Left ventricle myocardium inferior (tissue), 1 donor: Measurements from ENCODE around the gene SLC25A33. TPM values are rescaled to one million over a fixed set of nuclear protein-coding genes. Genes with fewer than 3 reads are reported as not detected.

ENCODE experiments used
- DNase-seq: peaks from one replicate; pipeline ENCODE4 v3.0.0-alpha.2; 2020
- H3K27ac ChIP-seq: fragments of 200-600 bp; replicated peaks from 2 replicates; pipeline ENCODE4 v1.8.0; 2021
- H3K27me3 ChIP-seq: fragments of 200-600 bp; 2 replicates; pipeline ENCODE4 v1.8.0; 2021; ENCODE audit warnings: low read depth
- H3K36me3 ChIP-seq: fragments of 200-600 bp; 2 replicates; pipeline ENCODE4 v1.8.0; 2021
- H3K4me1 ChIP-seq: fragments of 200-600 bp; 2 replicates; pipeline ENCODE4 v1.8.0; 2021
- H3K4me3 ChIP-seq: fragments of 200-600 bp; 2 replicates; pipeline ENCODE4 v1.8.0; 2021; ENCODE audit warnings: mild to moderate bottlenecking, moderate library complexity
- H3K9me3 ChIP-seq: fragments of 200-600 bp; replicated peaks from 2 replicates; pipeline ENCODE4 v1.8.0; 2021
- CTCF ChIP-seq: fragments of 200-600 bp; IDR thresholded peaks from 2 replicates; pipeline ENCODE4 v1.8.0; 2021; ENCODE audit warnings: antibody characterized with exemption, mild to moderate bottlenecking, borderline replicate concordance
- intact Hi-C: fragments of 100-400 bp; cut with micrococcal nuclease; formaldehyde crosslinking; loops from one replicate; pipeline ENCODE4 v1.11.0; 2022
- total RNA-seq: library from RNA; stranded (reverse); fragmentation: NEBNext Ultra II Directional; extraction: Animal tissue kit (Norgen Biotek cat#: 25700); gene quantifications from one replicate; pipeline ENCODE4 v1.2.1, GENCODE V29; 2021
- donor health status: DM: no; HTN: yes; CAD: no; lungs with severe emphysema.

SLC25A33 gene
- total RNA-seq, 1 donor from 2014 or later: 6.2 TPM

DNA sequence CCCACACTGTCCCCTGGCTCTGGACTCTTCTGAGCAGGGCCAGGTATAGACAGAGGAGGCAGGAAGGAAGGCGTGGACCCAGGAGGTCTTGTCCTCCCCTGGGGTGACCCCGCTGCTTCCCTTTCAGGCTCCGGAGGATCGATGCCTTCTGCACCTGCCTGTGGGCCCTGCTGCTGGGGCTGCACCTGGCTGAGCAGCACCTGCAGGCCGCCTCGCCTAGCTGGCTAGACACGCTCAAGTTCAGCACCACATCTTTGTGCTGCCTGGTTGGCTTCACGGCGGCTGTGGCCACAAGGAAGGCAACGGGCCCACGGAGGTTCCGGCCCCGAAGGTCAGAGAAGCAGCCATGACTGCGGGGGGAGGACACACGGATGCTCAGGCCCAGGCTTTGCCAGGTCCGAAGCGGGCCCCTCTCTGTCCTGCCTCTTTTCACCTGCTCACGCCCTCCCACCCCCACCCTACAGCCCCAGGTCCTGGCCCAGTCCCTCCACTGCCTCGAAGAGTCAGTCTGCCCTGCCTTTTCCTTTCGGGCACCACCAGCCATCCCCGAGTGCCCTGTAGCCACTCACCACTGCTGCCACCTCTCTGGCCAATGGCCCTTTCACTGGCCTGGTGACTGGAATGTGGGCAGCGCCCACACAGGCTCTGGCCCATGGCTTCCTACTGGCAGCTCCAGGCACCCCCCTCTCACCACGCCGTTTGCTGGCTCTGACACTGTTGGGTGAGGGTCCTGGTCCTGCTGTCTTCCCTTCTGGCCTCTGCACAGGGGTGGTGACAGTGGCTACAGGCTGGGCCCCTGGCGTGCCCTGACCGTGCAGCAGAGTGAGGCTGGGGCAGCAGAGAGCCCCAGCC lies 62.9 kb downstream of the SLC25A33 start:
- intact Hi-C loops: no loop called here
- peaks cover 68% of the 10 kb centered on the region for H3K36me3 ChIP-seq
- no peak for DNase-seq

DNA sequence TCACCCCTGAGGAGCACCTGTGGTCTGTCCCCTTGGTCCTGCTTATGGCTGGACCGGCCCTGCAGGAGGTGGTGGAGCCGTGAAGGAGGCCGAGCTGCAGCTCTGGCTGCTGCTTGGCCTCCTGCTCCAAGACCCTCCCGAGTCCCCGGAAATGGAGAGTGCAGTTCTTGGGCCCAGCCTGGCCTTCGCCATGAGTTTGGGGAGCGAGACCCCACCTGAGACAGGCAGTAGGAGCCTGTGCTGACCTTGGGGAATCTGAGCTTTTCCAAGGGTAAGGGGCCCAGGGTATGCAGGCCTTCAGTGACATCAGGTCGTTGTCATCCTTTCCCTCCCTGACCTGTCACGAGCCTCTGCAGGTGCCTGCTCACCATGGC lies 63.5 kb downstream of the SLC25A33 start:
- peaks cover 61% of the 10 kb centered on the region for H3K36me3 ChIP-seq

More for the DNA sequence above, 62.9 kb downstream of the SLC25A33 start:
- Histone ChIP-seq H3K4me1 (peaks cover 18% of the 10 kb centered on the region), H3K27ac (no peak overlapping the region), H3K9me3 (no peaks in the 10 kb centered on the region), H3K27me3 (no peaks in the 10 kb centered on the region), H3K4me3 (no peak overlapping the region)
- TF ChIP-seq CTCF: no peak

GRCh38 chr1:9603307-9603706 lies 64.0 kb downstream of the SLC25A33 start:
- H3K9me3 ChIP-seq: no peaks in the 10 kb centered on the region
- no peak for DNase-seq
- peaks cover 60% of the 10 kb centered on the region for H3K36me3 ChIP-seq
- peaks cover 20% of the 10 kb centered on the region for H3K4me1 ChIP-seq
- H3K4me3 ChIP-seq: no peak overlapping the region
- H3K27me3 ChIP-seq: no peaks in the 10 kb centered on the region
- no peak overlapping the region for H3K27ac ChIP-seq
- no peak for TF ChIP-seq CTCF
- intact Hi-C loops: no loop called here

More for the DNA sequence above, 63.5 kb downstream of the SLC25A33 start:
- H3K4me3 ChIP-seq: no peak overlapping the region
- no peak for DNase-seq
- no peaks in the 10 kb centered on the region for H3K27me3 ChIP-seq
- no peak for TF ChIP-seq CTCF
- H3K27ac ChIP-seq: no peak overlapping the region
- H3K4me1 ChIP-seq: peaks cover 20% of the 10 kb centered on the region
- intact Hi-C loops: no loop called here
- H3K9me3 ChIP-seq: no peaks in the 10 kb centered on the region

GRCh38 chr1:9603766-9604753 lies 64.8 kb downstream of the SLC25A33 start:
- peaks cover 20% of the 10 kb centered on the region for H3K4me1 ChIP-seq
- H3K27ac ChIP-seq: no peak overlapping the region
- H3K36me3 ChIP-seq: peaks cover 59% of the 10 kb centered on the region
- no peak for DNase-seq
- TF ChIP-seq CTCF: peak; percentile 17
- intact Hi-C loops: no loop called here
- H3K27me3 ChIP-seq: no peaks in the 10 kb centered on the region
- H3K4me3 ChIP-seq: no peak overlapping the region
- H3K9me3 ChIP-seq: no peaks in the 10 kb centered on the region

DNA sequence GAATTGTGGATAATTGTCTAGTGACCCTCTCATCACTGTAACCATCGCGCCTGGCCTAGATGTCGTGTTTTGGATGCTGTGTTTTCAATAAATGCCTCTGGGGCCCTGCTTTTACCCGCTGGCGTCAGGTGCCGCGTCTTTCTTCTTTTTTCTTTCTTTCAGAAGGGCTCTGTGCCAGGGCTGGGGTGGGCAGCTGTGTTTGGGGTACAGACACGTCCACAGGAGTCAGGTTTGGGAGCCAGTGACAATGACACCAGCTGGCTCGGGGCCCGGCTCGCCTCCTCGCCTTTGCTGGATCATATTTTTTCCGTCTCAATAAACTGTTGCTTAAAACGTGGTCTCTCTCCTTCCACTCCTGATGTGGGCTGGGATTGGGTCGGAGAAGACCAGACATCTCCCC lies 65.6 kb downstream of the SLC25A33 start:
- TF ChIP-seq CTCF: no peak
- DNase-seq: no peak

More for the DNA sequence above, 65.6 kb downstream of the SLC25A33 start:
- no peaks in the 10 kb centered on the region for H3K9me3 ChIP-seq
- H3K27ac ChIP-seq: no peak overlapping the region
- peaks cover 23% of the 10 kb centered on the region for H3K4me1 ChIP-seq
- intact Hi-C loops: no loop called here
- no peak overlapping the region for H3K4me3 ChIP-seq
- H3K36me3 ChIP-seq: peaks cover 59% of the 10 kb centered on the region
- H3K27me3 ChIP-seq: no peaks in the 10 kb centered on the region
